KBM-7 (cell line): ENCODE results near the gene GCNT1.
"Not testable (repeated sequence)": the region's sequence is repeated elsewhere in the genome, so short reads cannot be mapped to it uniquely, and the experiment has no call there.

ENCODE experiments used
- DNase-seq: peaks from one replicate; pipeline ENCODE4 v3.0.0-alpha.2; 2015
- in situ Hi-C: fragments of 300-500 bp; cut with MboI; formaldehyde crosslinking; loops from 2 replicates; pipeline ENCODE4 v1.14.3; 2020; ENCODE audit warnings: low sequenced_read_pairs, low pct_unique_long_range_greater_than_20kb, mixed read lengths

GCNT1 gene

GRCh38 chr9:76526026-76526425 lies 67.0 kb downstream of the GCNT1 start:
- in situ Hi-C loops = no loop called here
- DNase-seq = no peak

- DNase-seq = no peak
- in situ Hi-C loops = no loop called here
Observed at GRCh38 chr9:76528056-76528455, 69.1 kb downstream of the GCNT1 start.

GRCh38 chr9:76528642-76529190 lies 69.7 kb downstream of the GCNT1 start:
- no peak for DNase-seq
- in situ Hi-C loops = no loop called here

- in situ Hi-C loops = no loop called here
Observed at GRCh38 chr9:76529653-76530052, 70.7 kb downstream of the GCNT1 start.

GRCh38 chr9:76530458-76531110 lies 71.6 kb downstream of the GCNT1 start:
- DNase-seq = no peak
- in situ Hi-C loops = no loop called here

More at GRCh38 chr9:76529653-76530052, 70.7 kb downstream of the GCNT1 start:
- DNase-seq = no peak

- no peak for DNase-seq
- in situ Hi-C loops = no loop called here
Observed at GRCh38 chr9:76531231-76531780, 72.3 kb downstream of the GCNT1 start.

- in situ Hi-C loops, DNase-seq: not testable (repeated sequence)
Observed at GRCh38 chr9:76532877-76533276, 73.9 kb downstream of the GCNT1 start.

- in situ Hi-C loops = no loop called here
- no peak for DNase-seq
Observed at GRCh38 chr9:76534026-76534425, 75.0 kb downstream of the GCNT1 start.

- in situ Hi-C loops = no loop called here
- DNase-seq = no peak
Observed at GRCh38 chr9:76537150-76537646, 78.2 kb downstream of the GCNT1 start.

GRCh38 chr9:76539180-76539579 lies 80.2 kb downstream of the GCNT1 start:
- in situ Hi-C loops = no loop called here
- DNase-seq = no peak

GRCh38 chr9:76542360-76542759 lies 83.4 kb downstream of the GCNT1 start:
- DNase-seq = peak; percentile 64
- in situ Hi-C loops = no loop called here

GRCh38 chr9:76545191-76545590 lies 86.2 kb downstream of the GCNT1 start:
- DNase-seq = no peak
- in situ Hi-C loops = no loop called here

GRCh38 chr9:76552181-76552580 lies 93.2 kb downstream of the GCNT1 start:
- in situ Hi-C loops = no loop called here

GRCh38 chr9:76552751-76553455 lies 93.9 kb downstream of the GCNT1 start:
- in situ Hi-C loops = no loop called here
- DNase-seq = no peak

More at GRCh38 chr9:76552181-76552580, 93.2 kb downstream of the GCNT1 start:
- no peak for DNase-seq

- DNase-seq = no peak
- in situ Hi-C loops = no loop called here
Observed at GRCh38 chr9:76553680-76554079, 94.7 kb downstream of the GCNT1 start.
